ENCODE measurements around the gene CIB4.

Gene CIB4

DNA sequence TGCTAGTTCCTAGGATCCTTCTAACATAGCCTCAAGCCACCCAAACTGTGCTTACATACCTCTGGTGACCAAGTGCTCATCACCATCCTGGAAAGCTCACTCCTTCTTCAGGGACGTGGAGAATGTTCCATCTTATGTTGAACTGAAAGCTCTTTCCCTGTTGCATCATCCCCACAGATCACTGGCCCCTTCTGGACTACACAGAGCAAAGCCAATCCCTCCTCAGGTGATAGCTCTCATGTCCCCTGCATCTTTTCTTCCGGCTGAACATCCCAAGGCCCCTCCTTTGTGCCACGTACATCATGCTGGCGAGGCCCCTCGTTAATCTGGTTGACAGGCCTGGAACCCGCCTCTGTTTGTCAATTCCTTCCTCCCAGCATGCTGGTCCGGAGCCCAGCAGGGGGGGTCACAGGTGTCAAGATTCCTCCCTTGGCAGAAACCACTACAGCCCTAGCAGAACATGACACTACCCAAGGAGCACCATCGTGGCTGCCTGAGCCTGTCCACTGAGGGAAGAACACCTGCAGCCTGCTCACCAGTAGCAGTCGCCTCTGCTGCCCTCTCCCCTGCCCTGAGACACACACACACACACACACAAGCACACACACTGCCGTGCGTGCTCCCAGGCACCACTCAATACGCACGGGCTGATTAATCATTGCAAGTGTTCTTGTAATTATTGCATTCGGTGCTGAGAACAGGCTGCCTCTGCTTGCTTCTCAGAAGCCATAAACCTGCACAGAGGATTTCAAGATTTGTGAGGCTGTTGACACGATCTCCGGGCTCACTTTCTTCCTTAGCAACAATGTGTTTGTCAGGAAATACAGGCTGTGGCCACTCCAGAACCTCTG is 45.0 kb upstream of the CIB4 start:
- H3K27me3 ChIP-seq (ENCODE audit: insufficient read depth, low read length, poor library complexity): peaks cover 37% of the 10 kb centered on the region
- ATAC-seq (ENCODE audit: insufficient read depth, low read depth) (no peak), DNase-seq (no peak)
- H3K79me2 ChIP-seq (ENCODE audit: insufficient read depth, low read length): no peaks in the 10 kb centered on the region
- no peak overlapping the region for H3K27ac ChIP-seq (ENCODE audit: low read length)
- H3K9me3 ChIP-seq (ENCODE audit: insufficient read depth, low read length, severe bottlenecking): no peaks in the 10 kb centered on the region
- H3K4me1 ChIP-seq (ENCODE audit: insufficient read depth, low read length): no peaks in the 10 kb centered on the region
- peaks cover 2% of the 10 kb centered on the region; the same call in 1 of the 2 replicates for H4K20me1 ChIP-seq (ENCODE audit: insufficient read depth, low read length)
- TF ChIP-seq EZH2 (IDR thresholded peaks at IDR 0.05; ENCODE audit: borderline replicate concordance, low read depth, low read length, severe bottlenecking): no peak
- TF ChIP-seq, protein P1, sequence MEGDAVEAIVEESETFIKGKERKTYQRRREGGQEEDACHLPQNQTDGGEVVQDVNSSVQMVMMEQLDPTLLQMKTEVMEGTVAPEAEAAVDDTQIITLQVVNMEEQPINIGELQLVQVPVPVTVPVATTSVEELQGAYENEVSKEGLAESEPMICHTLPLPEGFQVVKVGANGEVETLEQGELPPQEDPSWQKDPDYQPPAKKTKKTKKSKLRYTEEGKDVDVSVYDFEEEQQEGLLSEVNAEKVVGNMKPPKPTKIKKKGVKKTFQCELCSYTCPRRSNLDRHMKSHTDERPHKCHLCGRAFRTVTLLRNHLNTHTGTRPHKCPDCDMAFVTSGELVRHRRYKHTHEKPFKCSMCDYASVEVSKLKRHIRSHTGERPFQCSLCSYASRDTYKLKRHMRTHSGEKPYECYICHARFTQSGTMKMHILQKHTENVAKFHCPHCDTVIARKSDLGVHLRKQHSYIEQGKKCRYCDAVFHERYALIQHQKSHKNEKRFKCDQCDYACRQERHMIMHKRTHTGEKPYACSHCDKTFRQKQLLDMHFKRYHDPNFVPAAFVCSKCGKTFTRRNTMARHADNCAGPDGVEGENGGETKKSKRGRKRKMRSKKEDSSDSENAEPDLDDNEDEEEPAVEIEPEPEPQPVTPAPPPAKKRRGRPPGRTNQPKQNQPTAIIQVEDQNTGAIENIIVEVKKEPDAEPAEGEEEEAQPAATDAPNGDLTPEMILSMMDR (IDR thresholded peaks at IDR 0.05; ENCODE audit: borderline replicate concordance, extremely low read depth, low read length, poor library complexity, severe bottlenecking): no peak
- H3K9ac ChIP-seq (ENCODE audit: low read depth, low read length): no peak overlapping the region
- no peak overlapping the region for H3K4me3 ChIP-seq (ENCODE audit: low read depth in 1 of 2, low read length in 2 of 2)
- H3K36me3 ChIP-seq (ENCODE audit: insufficient read depth, low read length): no peaks in the 10 kb centered on the region
- no peak overlapping the region for H2AFZ ChIP-seq (ENCODE audit: low read depth, low read length)
- no peak overlapping the region for H3K4me2 ChIP-seq (ENCODE audit: insufficient read depth, low read length)

DNA sequence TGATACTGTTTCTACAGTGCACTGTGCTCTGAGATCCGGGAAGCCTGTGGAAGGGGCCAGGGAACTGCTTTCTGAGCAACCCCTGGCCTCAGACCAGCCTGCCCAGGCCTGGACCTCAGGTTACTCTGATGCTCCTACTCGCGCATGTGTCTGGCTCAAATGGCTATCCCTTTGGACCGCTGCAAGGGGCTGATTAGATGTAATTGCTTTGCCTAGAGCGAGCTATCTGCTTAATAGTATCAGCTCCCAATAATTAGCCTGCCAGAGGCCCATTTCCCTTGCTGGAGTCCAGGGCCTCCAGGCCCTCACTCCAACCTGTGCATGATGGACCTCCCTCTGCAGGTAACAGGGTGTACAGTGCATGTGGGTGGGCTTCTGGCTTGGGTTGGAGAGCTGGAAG is 44.2 kb upstream of the CIB4 start:
- H3K4me2 ChIP-seq (ENCODE audit: insufficient read depth, low read length): no peak overlapping the region

DNA sequence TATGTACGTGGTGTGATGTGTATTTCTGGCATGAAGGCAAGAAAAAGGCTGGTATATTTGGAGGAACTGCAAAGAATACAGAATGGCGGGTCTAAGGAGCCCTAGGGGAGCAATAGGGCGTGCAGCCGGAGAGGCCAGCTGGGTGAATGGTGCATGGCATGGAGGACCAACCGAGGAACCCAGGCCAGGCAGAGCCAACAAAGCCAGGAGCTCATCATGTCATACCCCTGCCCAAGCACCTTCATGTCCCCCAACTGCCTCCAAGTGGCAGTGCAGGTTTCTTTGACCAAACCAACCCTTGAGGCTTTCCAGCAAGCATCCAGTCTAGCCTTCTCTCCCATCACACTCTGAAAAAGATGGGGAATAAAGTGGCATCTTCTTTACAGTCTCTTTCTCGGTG is 42.4 kb upstream of the CIB4 start:
- Histone ChIP-seq H4K20me1 (ENCODE audit: insufficient read depth, low read length) (peaks cover 1% of the 10 kb centered on the region; the same call in 1 of the 2 replicates), H3K4me1 (ENCODE audit: insufficient read depth, low read length) (no peaks in the 10 kb centered on the region), H3K36me3 (ENCODE audit: insufficient read depth, low read length) (no peaks in the 10 kb centered on the region), H3K4me3 (ENCODE audit: low read depth in 1 of 2, low read length in 2 of 2) (no peak overlapping the region), H3K9me3 (ENCODE audit: insufficient read depth, low read length, severe bottlenecking) (no peaks in the 10 kb centered on the region), H3K27me3 (ENCODE audit: insufficient read depth, low read length, poor library complexity) (peaks cover 24% of the 10 kb centered on the region), H2AFZ (ENCODE audit: low read depth, low read length) (no peak overlapping the region), H3K9ac (ENCODE audit: low read depth, low read length) (no peak overlapping the region), H3K27ac (ENCODE audit: low read length) (no peak overlapping the region), H3K79me2 (ENCODE audit: insufficient read depth, low read length) (no peaks in the 10 kb centered on the region), H3K4me2 (ENCODE audit: insufficient read depth, low read length) (no peak overlapping the region)
- DNase-seq (no peak), ATAC-seq (ENCODE audit: insufficient read depth, low read depth) (no peak)
- TF ChIP-seq, protein P1 (IDR thresholded peaks at IDR 0.05; ENCODE audit: borderline replicate concordance, extremely low read depth, low read length, poor library complexity, severe bottlenecking): no peak
- TF ChIP-seq EZH2 (IDR thresholded peaks at IDR 0.05; ENCODE audit: borderline replicate concordance, low read depth, low read length, severe bottlenecking): no peak

More for the DNA sequence above, 44.2 kb upstream of the CIB4 start:
- Histone ChIP-seq H3K36me3 (ENCODE audit: insufficient read depth, low read length) (no peaks in the 10 kb centered on the region), H3K9me3 (ENCODE audit: insufficient read depth, low read length, severe bottlenecking) (no peaks in the 10 kb centered on the region), H3K27me3 (ENCODE audit: insufficient read depth, low read length, poor library complexity) (peaks cover 35% of the 10 kb centered on the region), H3K79me2 (ENCODE audit: insufficient read depth, low read length) (no peaks in the 10 kb centered on the region), H3K4me1 (ENCODE audit: insufficient read depth, low read length) (no peaks in the 10 kb centered on the region), H3K4me3 (ENCODE audit: low read depth in 1 of 2, low read length in 2 of 2) (no peak overlapping the region), H3K9ac (ENCODE audit: low read depth, low read length) (no peak overlapping the region), H3K27ac (ENCODE audit: low read length) (no peak overlapping the region), H2AFZ (ENCODE audit: low read depth, low read length) (no peak overlapping the region), H4K20me1 (ENCODE audit: insufficient read depth, low read length) (peaks cover 2% of the 10 kb centered on the region; the same call in 1 of the 2 replicates)
- TF ChIP-seq EZH2 (IDR thresholded peaks at IDR 0.05; ENCODE audit: borderline replicate concordance, low read depth, low read length, severe bottlenecking): no peak
- TF ChIP-seq, protein P1 (IDR thresholded peaks at IDR 0.05; ENCODE audit: borderline replicate concordance, extremely low read depth, low read length, poor library complexity, severe bottlenecking): no peak
- no peak for ATAC-seq (ENCODE audit: insufficient read depth, low read depth)
- DNase-seq: no peak

All from DND-41 (cell line).